ENCODE measurements around the gene USP3.
"Not testable (repeated sequence)": the region's sequence is repeated elsewhere in the genome, so short reads cannot be mapped to it uniquely, and the experiment has no call there.

USP3 gene

GRCh38 chr15:63476229-63476632, 28.2 kb upstream of the USP3 start:
- DNase-seq: no peak

DNA sequence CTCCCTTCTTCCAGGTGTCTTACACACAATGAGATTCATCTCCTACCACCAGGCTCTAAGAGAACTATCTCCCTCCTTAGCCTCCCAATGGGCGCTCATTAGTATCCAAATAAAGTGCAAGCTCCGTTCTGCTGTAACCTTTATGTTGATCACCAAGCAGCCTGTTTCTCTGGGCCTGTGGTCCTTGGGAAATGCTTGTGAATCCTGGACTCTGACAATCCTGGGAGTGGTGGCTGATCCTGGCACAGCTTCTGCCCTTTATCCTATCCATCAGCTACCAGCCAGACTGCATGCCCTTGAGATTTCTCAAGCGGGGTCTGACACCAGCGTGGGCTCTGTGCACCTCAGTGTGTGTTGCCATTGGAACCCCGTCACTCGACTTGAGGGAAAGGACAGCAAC, 26.1 kb upstream of the USP3 start:
- DNase-seq: no peak

DNA sequence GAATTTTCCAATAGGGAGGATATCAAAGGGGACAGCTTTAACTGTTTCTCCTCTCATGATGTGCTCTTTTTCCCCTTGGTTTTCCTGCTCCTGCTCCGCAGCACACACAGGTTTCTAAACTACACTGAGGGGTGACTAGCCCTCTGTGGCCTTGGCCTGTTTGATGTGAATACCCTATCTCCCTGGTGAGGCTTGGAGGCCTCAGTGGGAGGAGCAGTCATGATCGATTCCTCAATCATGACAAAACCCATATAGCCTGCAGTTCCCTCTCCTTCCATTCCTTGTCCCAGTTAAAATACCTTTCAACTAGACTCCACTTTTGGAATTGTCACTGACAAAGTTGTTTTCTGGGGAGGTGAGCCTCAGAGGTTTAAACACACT, 24.0 kb upstream of the USP3 start:
- DNase-seq: no peak

DNA sequence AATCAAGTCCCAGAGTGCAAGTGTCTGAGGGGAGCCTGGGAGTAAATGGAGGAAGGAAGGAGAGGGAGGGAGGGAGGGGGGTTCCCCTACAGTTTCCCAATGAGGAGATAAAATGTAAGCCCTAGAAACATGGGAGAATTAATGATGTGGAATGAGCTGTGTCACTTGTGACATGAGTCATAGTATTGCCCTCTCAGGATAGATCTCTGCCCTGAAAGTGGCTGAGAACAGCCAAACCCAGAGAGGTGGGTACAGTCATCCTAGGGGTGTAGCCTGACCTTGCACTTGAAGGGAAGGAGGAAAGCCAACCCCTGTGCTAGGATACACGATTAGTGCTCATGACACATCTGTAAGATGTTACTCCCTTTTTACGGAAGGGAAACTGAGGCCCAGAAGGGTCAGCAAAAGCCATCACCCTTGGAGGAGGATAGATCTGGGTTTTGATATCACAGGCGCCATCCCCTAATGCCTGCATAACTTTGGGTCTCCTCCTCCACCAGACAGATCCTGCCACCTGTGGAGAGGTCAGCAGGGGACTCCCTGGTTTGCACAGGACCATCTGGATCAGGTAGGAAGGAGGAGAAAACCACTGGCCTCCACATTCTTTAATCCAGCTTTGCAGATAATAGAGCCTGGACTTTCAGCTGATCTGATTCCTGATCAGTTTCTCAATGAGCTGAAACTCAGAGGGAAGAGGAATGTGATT, 23.1 kb upstream of the USP3 start:
- DNase-seq: peak in 1 of 2 donors; percentile 56

DNA sequence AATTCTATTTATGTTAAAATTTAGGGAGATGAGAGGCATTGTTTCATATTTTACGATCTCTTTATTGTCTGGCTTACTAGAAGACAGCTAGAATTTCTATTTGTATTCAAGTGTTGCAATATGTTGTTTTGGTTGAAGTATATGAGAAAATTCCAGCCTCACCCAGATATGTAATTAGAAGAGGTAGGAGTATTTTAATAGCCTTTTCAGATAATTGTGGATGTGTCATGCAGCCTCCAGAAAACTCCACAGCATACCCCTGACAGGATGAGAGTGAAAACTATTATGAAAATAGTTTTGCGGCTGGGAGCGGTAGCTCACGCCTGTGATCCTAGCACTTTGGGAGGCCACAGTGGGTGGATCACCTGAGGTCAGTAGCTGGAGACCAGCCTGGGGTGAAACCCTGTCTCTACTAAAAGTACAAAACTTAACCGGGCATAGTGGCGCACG, 21.5 kb upstream of the USP3 start:
- DNase-seq: no peak

DNA sequence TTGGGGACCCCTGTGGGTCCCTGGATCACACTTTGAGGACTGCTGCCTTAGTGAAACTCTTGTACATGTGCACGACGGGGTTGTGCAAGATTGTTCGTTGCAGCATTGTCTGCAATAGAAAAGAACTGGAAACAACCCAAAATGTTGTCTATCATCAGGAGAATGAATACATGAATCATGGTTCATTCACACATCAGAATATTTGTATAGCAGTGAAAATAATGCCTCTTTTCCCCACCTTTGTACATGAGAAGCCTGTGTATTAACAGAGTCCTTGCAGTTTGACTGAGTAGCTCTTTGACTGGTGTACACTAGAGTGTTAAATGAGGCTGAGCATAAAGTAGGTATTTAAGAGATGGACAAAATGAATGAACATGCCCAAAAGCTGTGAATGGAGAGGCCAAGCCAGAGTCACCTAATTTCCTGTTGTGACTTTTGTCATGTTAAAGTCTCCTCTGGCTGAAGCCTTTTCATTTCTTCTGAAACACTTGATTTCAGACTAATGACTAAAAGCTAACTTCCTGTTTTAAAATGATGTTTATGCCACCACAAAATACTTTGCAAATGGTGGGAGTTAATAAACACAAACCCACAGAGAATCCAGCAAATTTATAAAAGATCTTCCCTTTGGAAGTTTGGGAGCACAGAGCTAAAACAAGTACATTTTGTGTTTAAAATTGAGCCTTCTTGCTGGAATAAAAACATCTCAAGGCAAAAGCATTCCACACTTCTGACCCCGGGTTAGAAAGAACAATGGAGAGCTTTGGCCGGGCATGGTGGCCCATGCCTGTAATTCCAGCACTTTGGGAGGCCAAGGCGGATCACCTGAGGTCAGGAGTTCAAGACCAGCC, 20.6 kb upstream of the USP3 start:
- peak; percentile 39 to 68 for DNase-seq

GRCh38 chr15:63484433-63485186, 19.8 kb upstream of the USP3 start:
- DNase-seq: no peak

DNA sequence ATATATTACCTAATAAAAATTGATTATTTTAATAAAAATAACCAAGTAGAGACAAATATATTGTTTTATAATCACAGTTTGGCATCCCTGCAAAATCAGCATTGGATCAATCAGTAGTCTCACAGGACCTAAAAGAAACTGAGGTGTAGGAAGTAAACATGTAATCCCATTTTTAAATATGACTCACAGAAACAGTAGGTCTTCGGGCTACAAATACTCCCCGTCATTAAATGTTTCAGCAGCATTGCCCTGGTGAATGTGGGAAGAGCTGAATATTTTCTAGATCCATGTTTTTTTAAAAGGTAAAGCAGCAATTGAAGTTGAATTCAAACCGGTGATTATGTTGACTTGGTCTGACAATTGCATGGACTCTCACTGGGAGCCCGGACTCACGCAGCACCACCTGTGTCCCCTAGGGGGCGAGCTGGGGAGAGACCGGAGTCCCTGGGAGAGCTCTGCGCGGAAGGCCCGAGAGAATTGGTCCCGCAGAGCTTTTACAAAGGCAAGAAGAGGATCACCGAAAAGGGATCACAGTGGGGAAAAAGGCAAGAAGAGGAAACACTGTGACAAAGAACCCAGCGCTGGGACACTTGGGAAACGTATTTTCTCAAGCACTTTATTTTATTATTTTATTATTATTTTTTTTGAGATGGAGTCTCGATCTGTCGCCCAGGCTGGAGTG, 17.2 kb upstream of the USP3 start:
- peak; percentile 89 to 90 for DNase-seq

- DNase-seq: not testable (repeated sequence)
Observed at GRCh38 chr15:63487758-63488397, 16.5 kb upstream of the USP3 start.

DNA sequence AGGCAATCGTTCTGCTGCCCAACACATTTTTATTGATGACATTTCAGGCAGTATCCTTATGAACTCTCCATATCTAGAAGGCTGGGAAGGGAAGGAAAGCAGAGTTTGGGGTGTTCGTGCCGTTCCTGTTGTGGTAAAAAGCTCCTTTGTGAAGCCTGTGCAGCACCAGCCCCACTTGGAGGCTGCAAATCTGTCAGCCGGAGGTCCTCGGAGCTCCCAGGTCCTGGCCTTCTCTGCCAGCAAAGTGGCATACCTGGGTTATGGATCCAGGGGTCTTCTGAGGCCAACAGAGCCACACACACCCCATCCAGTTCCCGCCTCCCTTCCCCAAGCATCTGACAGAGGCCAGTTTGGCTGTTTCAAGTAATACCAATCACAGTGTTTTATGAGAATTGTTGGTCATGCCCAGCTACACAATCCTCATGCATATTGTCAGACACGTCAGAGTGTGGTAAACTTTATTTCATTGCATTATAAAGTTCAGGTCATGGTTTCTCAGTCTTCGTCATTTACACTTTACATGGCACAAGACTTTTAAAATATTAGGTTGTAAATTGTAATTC, 15.9 kb upstream of the USP3 start:
- no peak for DNase-seq

DNA sequence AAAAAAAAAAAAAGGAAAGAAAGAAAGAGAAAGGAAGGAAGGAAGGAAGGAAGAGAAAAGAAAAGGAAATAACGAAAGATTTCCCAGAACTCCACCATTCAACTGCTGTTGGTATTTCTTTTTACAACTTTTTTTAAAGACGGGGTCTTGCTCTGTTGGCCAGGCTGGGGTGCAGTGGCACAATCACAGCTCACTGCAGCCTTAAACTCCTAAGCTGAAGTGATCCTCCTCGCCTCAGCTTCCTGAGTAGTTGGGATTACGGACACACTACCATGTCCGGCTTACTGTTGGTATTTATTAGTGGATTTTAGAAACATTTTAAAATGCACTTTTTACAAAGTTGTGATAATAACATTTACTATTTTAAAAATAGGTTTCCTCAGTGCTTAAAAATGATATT, 15.0 kb upstream of the USP3 start:
- DNase-seq: no peak

GRCh38 chr15:63490345-63491034, 13.9 kb upstream of the USP3 start:
- DNase-seq: peak in 1 of 2 donors; percentile 72

GRCh38 chr15:63491116-63491827, 13.1 kb upstream of the USP3 start:
- DNase-seq: peak in 1 of 2 donors; percentile 39

DNA sequence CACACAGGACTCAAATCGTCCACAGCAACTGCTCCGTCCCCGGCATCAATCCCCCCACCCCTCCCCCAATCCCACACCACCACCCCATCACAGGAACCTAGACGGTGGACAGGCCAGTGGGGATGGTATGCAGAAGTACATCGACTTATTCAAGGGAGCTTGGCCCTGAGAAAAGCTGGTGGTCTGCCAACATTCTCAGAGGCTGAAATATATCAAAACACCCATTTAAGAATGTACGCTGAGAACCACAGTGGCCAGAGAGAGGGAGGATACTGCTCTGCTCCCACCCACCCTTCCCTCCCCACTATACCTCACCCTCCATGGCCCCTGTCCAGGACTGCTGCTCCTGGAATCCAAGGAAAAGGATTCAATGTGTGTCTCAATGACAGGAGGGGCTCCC, 12.4 kb upstream of the USP3 start:
- DNase-seq: no peak

- DNase-seq: no peak
Observed at GRCh38 chr15:63492541-63493077, 11.8 kb upstream of the USP3 start.

DNA sequence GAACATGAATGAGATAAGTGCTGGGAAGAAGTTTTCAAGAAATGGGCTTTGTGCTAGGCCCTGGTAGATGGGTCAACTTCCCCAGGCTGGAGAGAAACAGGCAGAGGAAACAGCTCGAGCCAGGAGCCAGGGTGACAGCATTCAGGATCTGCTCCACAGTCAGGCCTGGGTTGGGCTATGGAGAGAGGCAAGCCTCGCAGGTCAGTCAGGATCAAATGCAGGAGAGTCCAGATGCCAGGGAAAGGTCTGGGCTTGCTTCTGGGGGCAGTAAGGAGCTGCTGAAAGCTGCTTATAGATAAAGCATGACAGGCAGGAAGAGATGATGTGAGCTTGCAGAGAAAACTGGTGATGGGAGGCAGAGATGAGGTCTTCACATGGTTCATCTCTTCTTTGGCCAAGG, 11.0 kb upstream of the USP3 start:
- DNase-seq: no peak

DNA sequence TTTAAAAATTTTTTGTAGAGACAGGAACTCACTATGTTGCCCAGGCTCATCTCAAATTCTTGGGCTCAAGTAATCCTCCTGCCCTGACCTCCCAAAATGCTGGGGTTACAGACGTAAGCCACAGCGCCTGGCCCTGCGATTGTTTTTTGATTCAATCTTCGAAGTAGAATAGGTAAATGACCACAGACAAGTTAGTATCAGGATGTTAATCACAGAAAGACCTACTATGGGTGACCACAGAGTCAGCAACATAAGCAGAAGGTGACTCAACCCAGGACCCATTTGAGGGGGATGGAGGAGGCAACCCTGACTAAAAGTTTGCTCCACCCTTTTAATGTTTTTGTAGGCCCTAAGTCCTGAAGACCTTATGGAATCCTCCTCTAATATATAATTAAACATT, 10.0 kb upstream of the USP3 start:
- no peak for DNase-seq

GRCh38 chr15:63495343-63495742, 9.1 kb upstream of the USP3 start:
- DNase-seq: no peak

DNA sequence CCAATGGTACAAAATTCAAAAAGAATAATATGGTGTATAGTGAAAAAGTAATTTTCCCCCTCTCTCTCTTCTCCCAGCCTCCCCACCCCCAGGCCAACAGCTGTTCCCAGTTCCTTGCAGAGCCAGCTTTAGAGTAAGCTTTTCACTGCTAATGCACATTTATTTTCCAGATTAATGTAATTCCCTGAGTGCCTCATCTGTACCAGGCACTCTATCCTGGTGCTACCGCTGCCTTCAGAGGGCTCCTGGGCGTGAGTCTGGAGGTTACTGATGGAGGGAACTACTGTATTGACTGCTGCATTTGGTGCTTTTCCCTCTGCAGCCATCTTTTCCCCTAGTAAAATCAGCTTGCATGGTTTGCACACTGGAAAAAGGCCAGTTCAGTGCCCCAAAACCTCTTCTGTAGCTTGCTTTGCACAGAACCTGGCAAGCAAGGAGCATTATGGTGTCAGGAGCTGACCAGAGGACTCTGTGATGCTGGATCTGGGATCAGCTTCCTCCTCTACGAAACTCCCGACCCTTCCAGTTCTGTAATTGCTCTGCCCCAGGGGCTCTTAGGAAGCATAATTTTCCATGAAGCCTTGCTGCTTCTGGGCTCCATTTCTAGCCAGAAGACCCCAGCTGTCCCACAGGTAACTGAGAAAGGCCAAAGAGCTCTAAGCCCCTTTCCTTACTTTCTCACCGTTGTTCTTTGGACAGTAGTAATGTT, 8.5 kb upstream of the USP3 start:
- DNase-seq: no peak

Data from CD4-positive, alpha-beta T cell treated with Interleukin-4 for 1 hour (primary cell).